GM19397 (cell line): ENCODE measurements around the gene CNGA3.
A peak's percentile ranks its signal among the peaks of the same experiment; 100 is the strongest.

Experiments
- ATAC-seq: cut with Tn5 transposase; IDR thresholded peaks from one replicate; pipeline ENCODE4 v1.9.1; 2021; ENCODE audit warnings: mild to moderate bottlenecking, moderate library complexity; ENCODE audit not compliant: unreplicated experiment

CNGA3 gene

DNA sequence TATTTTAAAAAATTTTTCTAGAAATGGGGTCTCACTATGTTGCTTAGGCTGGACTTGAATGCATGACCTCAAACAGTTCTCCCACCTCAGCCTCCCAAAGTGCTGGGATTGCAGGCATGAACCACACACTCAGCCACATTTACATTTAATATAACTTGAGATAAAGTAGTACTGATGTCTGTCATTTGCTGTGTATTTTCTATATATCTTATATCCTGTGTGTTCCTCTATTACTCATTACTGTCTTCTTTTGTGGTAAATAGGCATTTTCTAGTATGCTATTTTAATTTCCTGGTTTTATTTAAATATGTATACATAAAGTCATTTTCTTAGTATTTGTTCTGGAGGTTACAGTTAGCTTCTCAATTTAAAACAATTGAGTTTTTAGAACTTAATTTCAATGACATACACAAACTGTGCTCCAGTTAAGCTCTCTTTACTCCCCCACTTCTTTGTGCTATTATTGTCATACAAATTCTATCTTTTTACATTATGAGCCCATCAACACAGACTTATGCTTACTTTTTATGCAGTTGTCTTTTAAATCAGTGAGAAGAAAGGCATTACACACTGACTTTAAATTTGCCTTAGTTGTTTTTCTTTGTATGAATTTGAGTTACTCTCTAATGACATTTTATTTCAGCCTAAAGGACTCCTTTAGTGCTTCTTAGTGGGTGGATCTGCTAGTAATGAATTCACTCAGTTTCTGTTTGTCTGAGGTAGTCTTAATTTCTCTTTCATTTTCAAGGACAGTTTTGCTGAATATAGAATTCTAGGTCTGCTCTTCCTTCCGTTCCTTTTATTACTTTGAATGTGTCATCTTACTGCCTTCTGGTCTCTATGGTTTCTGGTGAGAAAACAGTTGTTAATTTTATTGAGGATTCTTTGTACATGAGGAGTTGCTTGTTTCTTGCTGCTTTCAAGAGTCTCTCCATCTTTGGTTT, 92.2 kb downstream of the CNGA3 start:
- no peak for ATAC-seq

DNA sequence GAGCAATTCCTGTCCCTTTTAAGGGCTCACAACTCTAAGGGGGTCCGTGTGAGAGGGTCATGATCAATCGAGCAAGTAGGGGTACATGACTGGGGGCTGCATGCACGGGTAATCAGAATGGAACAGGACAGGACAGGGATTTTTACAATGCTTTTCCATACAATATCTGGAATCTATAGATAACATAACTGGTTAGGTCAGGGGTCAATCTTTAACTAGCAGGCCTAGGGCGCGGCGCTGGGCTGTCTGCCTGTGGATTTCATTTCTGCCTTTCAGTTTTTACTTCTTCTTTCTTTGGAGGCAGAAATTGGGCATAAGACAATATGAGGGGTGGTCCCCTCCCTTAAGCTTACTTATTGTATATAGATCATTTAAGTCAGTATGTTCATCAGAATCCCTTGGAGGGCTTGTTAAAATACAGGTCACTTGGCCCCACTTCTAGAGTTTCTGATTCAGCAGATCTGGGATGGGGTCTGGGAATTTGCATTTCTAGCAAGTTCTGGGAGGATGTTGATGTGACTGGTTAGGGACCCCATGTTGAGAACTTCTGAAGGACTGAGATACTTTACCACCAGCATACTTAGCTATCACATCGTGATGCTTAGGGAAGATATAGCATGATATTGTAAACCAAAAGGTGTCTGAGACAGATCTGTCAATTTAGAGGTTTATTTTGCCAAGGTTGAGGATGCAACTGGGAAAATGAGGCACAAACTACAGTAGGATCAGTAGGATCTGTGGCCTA, 95.6 kb downstream of the CNGA3 start:
- ATAC-seq: no peak

DNA sequence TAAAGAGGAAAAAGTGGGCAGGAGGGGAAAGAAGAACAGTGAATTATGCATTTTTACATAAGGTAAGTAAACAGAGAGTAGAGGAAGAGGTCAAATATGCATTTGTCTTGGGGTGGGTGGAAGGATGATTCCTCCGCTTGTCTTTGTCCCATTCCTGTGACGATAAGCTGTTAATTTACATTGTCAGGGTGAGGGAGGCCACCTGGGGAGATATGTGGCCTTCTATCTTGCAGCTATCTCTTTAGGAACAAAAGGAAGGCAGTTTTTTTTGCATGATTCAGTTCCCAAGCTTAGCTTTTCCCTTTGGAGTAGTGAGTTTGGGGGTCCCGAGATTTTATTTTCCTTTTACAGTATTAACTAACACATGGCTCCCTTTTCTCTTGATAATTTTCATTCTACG, 96.2 kb downstream of the CNGA3 start:
- ATAC-seq: no peak

DNA sequence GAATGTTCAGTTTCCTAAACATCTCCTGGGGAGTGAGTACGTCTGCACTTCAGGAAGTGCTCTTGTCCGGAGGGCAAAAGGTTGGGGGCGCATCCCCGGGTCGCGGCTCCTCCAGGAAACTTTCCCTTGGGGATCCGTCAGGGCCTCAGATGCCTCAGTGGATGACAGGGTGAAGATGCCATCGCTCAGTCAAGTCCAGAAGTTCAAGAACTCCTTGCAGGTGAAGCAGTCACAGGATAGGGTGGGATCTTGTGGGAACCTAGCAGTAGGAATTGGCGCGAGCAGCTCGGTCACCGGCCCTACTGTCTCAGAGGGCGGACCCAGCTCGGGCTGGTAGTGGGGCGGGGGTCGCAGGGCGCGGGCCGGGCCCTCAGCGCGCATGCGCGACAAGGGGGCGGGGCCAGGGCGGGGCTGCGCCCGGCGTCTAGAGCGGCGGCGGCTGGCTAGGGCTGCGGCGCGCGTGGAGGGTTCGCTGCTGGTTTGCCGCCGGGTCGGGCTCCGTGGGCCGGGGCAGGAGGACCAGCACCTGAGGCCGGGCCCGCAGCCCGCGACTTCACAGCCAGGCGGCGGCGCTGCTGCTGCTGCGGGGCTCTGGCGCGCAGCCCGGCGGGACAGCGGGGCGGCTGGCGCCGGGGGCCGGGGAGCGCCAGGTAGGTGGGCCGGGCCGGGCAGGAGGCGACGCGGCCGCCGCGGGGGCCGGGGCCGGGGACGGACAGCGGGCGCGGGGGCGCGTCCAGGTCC, 98.3 kb downstream of the CNGA3 start, which contains the start of gene INPP4A:
Gene INPP4A, plus strand, starts transcription at position 423 of the 741 bp plus-strand sequence. CDS start 75,191 bp downstream, outside the sequence.
- peak; percentile 87 for ATAC-seq

DNA sequence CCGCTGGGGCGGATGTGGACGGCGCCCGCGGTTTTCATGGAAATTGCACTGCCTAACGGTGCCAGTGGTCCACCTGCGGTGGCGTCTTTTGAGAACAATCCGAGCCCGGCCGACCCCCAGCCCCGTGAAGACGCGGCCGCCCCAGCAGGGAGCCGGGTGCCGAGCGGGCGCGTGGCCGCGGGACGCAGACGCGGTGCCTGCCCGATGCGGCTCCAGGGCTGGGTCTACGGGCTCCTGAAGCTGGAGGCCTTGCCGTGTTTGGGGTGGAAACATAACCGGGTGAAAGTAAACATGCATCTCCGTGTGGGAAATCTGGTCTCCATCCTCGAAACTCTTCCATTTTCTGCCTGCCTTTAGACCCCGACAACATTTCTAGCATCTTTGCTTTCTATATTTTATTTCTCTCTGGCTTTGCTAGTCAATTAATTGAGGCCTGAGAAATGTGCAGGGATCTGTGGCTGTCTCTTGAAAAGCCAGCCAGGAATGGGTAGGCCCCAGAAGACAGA, 99.0 kb downstream of the CNGA3 start:
- peak; percentile 27 for ATAC-seq

DNA sequence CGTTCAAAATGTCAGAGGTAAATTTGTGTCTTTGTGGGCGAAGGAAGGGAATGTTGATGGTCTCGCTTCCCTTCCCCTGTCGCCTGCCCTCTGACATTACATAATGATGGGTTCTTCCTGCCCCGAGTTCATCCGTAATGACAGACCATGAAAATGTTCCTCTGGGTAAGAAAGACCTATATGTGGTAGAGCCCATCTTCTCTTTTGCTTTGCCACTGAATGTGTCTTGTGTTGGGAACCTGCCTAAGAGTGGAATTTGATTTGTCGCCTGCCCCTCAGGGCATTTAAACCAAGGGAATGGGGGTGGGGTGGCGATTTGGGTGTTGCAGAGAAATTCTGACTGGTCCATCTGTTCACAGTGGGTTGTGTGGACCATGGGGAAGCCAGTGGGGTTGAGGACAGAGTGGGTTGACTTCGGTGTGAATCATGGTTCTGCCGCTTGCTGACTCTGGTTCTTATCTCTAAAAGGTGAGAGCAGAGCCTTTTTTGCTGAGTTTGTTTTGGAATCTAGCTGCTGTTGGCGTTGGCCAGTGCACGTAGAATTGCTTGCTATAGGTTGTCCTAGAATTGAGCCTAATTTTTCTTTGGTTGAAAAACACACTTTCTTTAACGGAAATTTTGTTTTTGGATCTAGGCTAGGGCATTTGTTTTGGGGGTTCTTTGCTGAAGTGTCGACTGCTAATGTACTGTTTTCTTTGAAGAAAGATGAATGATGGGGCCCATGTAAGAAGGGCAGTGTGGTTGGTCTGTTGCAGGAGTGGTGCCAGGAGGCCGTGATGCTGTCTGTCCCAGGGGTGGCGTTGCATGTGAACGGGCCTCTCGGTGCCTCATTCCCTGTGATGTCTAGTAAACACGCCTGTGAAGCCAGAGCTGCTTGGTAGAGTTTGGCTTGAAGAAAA, 99.7 kb downstream of the CNGA3 start:
- ATAC-seq: no peak

DNA sequence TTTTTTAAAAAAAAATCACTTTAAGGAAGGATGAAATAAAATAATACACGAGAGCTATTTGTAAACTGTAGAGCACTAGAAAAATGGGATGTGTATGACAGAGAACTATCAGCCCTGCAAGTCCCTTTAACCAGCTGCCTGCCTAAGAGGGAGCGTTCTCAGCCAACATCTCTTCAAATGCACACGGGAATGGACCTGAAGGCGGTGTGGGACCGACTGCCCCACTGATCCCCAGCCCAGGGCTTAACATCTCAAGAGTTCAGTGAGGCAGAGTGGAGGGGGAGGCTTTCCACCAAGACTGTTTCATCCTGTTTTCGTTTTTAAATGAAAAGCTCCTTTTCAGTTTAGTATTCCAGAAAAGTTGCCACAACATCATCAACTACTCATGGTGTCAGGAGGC, 100.6 kb downstream of the CNGA3 start:
- ATAC-seq: no peak
